ENCODE measurements around the gene ANKRD44.
"Not testable (repeated sequence)": the region's sequence is repeated elsewhere in the genome, so short reads cannot be mapped to it uniquely, and the experiment has no call there.

The ANKRD44 gene

DNA sequence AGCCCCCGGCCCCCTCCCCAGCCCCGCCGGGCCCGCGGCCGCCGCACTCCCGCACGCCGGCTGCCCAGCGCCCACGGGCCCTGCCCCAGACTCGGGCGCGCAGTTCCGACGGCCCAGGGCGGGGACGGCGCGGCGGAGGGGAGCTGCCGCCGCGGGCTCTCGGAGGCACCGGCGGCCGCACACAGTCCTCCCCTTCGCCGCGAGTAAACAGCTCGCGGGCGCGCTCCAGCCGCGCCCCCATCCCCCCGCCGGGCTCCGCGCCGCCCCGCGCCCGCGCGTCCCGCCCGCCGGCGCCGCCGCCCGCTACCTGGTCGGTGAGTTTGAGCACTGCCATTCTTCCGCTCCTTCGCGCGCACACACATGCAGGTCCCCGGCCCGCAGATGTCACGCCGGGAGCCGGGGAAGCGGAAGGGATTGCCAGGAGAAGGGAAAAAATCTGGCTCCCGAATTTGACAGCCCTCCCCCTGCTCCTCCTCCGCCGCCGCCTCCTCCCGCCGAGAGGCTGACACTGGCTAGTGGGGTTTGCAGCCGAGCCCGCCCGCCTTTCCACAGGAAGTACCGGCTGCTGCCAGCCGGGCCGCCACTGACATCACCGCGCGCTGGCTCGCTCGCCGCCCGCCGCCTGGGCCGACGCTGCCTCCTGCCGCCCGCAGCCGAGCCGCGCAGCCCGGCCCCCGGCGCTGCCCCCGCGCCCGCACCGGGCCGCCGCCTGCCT, at the start of gene ANKRD44:
Gene ANKRD44, minus strand, starts transcription at position 510 of the 715 bp plus-strand sequence. Its CDS starts 176 bp downstream, at position 334.
- DNase-seq (ENCODE audit: low spot score), result no peak

DNA sequence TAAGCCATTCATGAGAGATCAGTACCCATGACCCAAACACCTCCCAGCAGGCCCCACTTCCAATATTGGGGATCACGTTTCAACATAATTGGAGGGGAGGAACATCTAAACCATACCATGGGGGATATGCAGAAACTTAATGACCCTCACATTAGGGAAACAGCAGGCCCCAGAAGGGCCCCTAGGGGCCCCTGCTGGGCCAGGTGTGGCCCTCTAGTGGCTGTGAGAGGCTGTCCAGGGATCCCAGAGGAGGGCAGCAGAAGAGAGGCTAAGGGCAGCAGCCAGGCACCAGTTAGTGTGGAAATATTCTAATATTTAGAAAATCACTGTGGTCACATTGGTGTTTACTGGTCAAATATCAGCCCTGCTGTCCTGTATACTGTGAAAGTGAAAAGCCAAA, 49.3 kb upstream of the ANKRD44 start:
- no peak for DNase-seq (ENCODE audit: low spot score)

DNA sequence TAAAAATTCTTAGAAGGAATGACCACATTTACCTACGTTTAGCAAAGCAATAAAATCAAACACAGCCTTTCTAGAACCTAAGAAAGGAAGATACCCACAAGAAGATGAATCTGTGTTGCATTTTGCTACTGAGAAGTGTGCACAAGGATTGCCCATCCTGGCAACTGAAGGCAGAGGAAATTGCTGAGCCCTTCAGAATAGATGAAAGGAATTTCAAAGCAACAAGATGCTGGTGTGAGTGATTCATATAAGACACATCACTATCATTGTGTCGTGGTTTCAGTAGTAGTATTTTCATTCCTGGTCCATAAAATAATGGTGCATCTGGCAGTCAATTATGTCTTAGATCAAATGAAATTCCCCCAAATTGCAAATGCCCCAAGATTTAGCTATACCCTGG, 48.4 kb upstream of the ANKRD44 start:
- no peak for DNase-seq (ENCODE audit: low spot score)

DNA sequence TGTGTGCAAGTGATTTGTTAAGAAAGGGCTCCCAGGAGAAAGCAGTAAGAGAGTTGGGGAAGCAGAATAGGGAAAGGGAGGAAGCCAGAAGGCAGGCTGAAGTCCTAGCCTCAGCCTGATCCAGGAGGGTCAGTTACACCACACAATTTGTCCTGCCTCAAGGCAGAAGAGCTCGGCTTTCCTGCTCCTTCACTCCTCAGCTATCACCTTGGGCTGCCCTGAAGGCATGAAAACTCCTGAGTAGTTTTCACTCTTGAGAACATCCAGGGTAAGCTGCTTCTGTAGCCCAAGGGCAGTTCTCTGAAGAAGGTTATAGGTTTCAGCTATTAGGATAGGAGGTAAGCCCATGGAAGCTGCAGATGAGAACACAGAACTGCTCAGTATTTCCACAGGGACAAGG, 47.4 kb upstream of the ANKRD44 start:
- DNase-seq (ENCODE audit: low spot score), result no peak

DNA sequence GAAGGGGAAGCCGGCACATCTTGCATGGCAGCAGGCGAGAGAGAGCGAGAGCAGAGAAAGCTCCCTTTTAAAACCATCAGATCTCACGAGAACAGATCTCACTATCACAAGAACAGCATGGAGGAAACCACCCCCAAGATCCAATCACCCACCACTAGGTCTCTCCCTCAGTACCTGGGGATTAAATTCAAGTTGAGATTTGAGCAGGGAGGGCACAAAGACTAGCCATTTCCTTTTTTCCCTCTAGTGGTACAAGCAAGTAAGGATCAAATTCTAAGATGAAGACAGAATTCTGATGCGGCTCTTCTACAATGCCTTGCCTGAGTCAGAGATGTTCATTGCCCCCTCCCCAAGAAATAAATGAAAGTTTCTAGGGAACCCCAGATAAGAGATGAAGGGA, 45.6 kb upstream of the ANKRD44 start:
- no peak for DNase-seq (ENCODE audit: low spot score)

DNA sequence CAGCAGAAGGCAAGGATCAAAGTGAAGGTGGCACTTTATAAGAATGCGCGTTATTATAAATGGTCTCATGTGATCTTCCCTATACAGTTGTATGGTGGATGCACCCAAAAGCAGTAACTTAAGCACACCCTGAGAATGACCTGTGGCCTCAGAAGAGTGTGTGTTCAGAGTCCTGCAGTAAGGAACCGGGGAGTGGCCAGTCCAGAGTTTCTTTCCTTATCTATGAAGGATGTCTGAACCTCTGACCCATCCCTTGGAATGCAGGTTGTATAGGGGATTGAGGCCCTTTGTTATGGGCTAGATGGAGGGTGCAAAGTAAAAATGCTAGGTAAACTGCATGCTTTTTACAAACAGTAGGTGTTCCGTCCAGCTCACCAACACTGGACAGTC, 43.6 kb upstream of the ANKRD44 start:
- no peak for DNase-seq (ENCODE audit: low spot score)

DNA sequence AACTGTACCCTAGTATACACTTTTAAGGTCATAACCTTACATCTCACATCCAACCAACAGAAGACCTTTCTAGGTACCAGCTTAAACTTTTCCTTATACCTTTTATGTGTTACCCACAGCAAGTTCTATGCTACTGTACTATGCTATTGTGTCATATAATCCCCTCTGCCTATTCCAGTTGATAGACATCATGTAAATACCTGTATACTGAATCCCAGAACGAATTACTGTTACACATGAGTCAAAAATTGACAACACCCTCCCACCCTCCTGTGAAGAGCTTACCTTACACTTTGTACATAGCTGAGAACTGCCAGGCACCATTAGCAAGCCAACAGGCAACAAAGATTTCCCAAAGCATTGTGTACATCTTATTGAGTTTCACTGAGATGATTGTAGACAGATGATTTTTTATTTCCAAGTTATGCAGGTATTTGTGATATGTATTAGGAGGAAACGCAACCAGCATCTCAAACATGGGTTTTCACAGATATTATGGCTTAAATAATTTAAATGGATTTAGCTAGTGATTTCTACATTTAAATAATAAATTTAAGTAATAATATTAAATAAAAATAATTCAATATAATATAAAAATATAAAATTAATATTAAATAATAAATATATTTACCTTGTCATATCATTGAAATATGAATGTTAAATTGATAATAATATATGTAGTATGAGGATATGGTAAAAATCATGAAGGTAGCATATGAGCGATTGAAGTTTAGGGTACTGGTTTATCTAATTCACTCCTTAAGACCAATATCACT, 43.0 kb upstream of the ANKRD44 start:
- DNase-seq (ENCODE audit: low spot score), result no peak

DNA sequence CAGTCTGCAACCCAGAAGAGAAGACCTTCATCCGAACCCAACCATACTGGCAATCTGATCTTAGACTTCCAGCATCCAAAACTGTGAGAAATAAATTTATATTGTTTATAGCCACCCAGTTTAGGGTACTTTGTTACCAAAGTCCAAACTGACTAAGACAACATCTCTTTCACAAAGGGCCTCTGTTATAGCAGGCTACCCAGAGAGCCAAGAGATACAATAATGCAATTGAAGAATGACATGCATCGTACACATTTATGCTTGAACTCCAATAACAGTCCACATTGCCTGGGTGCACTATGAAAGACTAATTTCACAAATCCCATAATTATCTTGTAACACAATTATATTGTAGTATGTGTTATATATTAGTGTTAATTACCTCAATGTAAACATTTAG, 39.1 kb upstream of the ANKRD44 start:
- DNase-seq (ENCODE audit: low spot score), result no peak

DNA sequence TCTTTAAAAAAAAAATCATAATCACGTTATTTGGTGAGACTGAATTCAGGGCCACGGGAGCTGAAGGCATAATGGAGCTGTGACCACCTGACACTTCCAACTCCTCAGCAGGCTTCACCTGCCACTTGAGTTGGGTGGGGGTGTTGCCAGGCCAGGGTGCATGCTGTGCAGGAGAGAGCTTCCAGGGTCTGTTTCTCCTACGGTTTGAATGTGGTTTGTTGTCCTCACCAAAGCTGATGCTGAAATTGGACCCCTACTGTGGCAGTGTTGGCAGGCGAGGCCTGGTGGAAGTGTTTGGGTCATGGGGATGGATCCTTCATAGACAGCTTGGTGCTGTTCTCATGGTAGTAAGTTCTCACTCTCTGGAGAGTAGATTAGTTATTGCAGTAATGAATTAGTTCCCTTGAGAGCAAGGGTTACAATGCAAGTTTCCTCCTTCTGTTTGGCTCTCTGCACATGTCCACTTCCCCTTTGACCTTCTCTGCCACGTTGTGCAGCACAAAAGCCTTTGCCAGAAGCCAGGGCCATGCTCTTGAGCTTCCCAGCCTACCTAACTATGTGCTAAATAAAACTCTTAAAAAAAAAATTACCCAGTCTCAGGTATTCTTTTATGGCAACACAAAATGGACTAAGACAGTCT, 38.3 kb upstream of the ANKRD44 start:
- DNase-seq (ENCODE audit: low spot score), result no peak

DNA sequence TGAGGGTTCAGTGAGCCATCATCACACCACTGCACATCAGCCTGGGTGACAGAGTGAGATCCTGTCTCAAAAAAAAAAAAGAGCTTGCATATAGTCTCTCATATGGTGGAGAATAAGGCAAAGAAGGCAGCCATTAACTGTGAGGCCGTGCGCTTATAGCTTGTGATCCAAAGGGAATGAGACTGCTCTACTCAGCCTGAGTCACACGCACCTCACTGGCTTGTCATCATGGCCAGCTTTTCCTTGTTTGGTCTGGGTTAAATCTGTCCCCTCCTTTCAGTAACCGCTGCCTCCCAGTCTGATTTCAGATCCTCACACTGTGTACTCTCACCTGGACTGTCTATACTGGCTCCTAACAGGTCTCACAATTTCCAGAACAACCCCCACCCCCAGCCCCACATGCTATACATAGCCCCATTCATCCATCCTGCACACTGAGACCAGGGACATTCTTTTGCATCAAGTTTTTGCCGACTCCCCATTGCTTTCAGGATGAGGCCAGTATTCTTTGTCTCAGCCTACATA, 35.3 kb upstream of the ANKRD44 start:
- no peak for DNase-seq (ENCODE audit: low spot score)

DNA sequence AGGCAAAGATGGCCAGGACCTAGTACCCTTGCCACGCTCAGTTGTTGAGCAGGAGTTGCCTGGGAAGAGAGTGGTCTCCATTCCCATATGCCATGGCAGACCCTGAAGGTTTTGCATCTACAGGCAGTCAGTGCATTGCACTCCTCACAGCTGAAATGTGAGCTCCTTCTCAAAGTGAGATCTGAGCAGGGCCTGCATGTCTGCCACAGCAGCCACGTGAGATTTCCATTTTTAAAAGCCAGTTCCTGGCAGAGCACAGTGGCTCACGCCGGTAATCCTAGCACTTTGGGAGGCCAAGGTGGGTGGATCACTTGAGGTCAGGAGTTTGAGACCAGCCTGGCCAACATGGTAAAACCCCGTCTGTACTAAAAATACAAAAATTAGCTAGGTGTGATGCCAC, 33.4 kb upstream of the ANKRD44 start:
- DNase-seq (ENCODE audit: low spot score), result not testable (repeated sequence)

DNA sequence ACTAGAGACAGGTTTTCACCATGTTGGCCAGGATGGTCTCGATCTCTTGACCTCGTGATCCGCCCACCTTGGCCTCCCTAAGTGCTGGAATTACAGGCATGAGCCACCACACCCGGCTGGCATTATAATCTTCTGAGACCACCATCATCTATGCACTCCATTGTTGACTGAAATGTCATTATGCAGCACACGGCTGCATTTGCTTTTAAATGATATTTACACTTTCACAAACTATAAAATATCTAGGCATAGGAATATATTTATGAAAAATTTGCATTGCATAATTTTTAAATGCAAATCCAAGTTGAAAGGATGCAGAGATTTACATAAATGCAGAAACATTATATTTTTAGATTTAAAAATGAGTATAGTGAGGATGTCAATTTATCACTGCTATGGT, 30.0 kb upstream of the ANKRD44 start:
- DNase-seq (ENCODE audit: low spot score), result no peak

DNA sequence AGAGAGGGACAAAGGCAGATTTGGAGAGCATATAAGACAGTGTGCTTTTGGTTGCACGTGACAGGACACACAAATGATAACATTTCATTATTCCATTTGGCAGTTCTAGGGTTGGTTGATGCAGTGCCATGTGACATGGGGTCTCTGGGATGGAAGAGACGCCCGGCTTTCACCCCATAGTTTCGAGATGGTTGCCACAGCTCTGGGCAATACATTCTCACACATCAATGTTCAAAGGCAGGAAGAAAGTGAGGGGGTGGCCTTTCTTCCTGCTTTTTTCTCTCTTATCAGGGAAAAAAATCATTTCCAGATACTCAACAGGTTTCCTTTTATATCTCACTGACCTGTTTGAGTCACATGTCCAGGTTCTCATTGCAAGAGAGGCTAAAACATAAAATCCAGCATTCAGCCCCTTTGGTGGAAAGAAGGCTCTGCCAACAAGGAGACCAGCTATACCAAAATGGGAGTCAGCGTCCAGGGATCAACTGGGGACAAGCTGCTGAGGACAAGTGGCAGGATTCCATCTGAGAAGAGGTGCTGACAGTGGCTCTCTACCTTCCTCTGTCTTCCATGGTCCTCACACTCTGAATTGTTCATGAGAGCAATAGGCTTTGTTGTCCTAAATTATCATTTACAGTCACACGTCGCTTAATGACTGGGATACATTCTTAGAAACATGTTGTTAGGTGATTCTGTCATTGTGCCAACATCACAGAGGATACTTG, 29.1 kb upstream of the ANKRD44 start:
- DNase-seq (ENCODE audit: low spot score), result no peak

DNA sequence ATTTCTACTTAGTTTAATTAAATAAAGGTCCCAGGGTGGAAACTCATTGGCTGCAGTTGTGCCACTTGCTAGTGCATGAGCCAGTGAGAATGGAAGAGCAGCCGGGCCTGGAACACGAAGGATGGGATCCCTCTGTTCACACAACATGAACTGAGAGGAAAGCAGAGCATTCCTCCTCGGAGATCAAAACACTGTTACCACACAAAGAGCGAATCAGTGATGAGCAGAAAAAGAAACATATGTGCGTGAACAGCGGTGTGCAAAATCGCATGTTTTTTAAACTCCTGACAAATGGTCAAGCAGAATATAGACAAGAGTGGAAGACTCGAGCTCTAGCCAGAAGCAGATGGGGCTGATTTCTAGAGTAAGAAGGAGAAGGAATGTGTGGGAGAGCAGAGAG, 28.4 kb upstream of the ANKRD44 start:
- DNase-seq (ENCODE audit: low spot score), result no peak

DNA sequence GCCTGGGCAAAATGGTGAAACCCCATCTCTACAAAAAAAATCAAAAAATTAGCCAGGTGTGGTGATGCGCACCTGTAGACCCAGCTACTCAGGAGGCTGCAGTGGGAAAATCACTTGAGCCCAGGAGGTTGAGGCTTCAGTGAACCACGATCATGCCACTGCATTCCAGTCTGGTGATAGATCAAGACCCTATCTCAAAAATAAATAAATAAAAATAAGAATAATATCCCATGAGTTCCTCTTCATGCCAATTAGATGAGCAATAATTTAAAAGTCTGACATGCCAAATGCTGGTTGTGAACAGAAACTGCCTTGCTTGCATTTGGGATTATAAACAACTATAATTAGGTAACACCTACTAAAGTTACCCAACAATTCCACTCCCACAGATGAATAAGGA, 22.1 kb upstream of the ANKRD44 start:
- no peak for DNase-seq (ENCODE audit: low spot score)

DNA sequence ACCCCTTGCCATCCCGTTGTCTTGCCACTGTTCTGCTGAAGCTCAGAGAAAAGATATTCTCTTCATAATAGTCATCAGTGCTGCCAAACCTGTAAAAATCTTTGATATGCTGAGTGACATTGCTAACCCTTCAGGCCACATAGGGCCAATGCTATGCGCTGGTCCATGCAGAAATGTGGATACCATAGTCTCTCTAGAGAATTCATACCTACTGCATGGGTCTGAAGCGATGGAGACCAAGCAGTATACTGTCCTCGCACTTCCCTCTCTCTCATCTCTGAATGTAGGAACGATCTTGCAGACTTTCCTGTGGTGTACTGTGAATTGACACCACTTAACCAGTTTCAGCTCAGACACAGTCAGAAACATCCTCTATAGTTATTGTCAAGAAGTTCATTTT, 17.9 kb upstream of the ANKRD44 start:
- DNase-seq (ENCODE audit: low spot score), result no peak

DNA sequence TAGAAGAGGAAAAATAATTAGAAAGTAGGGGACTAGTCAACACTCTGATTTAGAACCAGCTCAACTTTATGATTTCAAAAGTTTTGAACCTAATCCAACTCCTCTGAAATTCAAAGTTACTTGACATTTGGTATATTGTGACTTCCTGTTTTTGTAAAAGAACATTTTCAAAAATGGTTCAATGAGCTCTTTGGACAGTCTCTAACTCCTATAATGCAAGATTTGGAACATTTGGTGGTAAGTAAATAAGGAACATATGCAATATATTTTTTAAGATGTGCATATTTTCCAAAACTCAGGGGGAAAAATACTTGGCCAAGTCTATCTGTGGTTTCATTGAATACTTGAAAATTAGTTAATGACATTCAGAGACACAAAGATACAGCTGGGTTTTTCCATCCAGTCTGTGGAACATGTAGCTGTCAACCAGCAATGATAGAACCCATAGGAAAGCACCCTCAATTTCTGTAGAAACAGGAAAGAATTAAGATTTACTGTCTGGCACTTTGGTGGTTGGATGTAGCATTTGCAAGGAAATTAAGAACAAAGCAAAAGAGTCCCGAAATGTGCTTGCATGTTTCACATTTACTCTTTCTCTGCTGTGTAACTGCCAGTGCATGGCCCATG, 17.0 kb upstream of the ANKRD44 start:
- no peak for DNase-seq (ENCODE audit: low spot score)

DNA sequence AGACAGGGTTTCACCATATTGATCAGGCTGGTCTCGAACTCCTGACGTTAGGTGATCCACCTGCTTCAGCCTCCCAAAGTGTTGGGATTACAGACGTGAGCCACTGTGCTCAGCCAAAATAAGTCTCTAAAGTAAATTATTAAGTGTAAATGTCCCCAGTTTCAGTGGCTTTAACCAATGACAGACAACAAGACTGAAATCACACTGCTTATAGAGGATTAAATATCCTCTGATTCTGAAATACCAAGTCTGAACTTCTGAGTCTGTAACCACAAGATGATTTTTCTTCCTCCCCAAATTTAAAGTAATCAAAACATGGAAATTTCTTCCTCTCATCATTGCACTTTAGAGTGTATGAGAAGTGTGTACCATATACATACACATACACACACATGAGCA, 16.5 kb upstream of the ANKRD44 start:
- DNase-seq (ENCODE audit: low spot score), result no peak

DNA sequence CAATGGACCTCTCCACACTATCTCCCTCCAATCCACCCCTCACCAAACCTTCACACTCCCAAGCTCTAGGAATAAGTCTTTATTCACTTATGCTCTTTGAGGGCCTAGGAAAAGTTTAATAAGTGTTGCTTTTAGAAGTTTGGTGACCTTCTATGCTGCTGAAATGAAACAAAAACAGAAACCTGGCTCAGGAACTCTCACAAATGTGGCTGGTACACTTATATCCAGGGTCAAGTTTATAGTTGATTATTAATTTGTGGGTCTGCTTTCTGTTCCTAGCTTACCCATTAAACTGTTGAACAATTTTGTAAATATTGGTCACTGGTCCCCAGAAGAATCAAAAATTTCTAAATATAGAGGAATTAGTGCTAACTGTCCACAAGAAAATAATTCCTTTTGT, 14.2 kb upstream of the ANKRD44 start:
- DNase-seq (ENCODE audit: low spot score), result no peak

DNA sequence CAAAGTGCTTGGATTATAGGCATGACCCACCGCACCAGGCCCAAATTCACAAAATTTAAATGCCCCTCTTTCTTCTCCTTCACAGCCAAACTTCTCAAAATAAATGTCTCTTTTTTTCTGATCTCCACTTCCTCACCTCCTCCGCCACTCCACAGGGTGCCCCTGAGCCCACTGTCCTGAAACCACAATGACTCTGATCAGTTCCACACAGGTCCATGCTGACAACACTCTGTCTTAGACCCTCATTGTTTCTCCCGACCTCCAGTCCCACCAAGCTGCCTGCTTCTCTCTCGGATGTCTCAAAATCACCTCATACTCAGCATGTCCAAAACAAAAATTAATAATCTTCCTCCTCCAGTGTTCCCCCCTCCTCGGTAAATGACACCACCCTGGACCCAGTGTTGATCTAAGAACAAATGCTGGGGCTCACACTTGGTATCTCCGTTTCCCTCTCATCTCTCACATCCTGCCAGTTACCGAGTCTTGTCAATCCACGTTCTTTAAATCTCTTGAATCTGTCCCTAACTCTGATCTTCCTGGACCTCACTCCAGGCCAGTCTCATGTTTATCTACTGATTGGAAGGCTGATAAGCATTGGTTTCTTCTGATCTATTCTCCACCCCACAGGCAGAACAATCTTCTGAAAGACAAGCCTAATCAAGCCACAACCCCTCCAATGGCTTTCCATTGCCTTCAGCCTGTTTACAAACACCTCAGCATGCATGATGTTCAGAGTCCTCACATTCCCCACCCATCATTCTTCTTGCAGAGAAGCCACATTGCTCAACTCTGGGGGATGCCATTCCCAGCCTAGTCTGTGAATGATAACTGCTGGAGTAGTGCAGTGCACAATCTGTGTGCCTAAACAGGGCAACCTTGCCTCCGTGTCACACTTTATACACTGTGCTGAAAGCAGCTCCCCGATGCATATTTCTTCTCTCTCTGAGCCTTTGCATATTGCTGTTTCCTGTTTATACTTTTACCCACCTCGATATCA, 12.4 kb upstream of the ANKRD44 start:
- DNase-seq (ENCODE audit: low spot score), result no peak

DNA sequence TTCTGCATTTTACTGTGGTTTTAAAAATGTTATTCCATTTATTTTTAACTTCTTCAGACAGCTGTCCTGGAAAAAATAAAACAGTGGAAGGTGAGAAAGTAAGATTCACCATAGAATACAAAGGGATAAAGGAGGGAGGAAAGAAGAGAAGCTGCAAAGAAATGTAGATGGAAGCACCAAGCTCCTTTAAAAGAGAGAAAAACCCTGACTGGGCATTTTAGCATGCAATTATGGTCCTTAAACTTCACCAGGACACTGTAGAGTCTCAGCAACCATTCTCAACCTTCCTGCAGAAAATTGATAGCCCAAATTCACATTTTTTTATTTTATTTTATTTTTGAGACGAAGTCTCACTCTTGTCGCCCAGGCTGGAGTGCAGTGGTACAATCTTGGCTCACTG, 11.6 kb upstream of the ANKRD44 start:
- DNase-seq (ENCODE audit: low spot score), result no peak

Data from hematopoietic multipotent progenitor cell treated with erythropoietin and hydrocortisone succinate and interleukin-3 and kit ligand, for 17 days (in vitro differentiated cells).